Activated CD8-positive, alpha-beta T cell treated with anti-CD3 and anti-CD28 coated beads, Interleukin-2, amount 10 ng/mL, durations not matched to agents 7 days and 5 days (primary cell): ENCODE measurements around the gene PDE11A. TPM values are rescaled to one million over a fixed set of nuclear protein-coding genes. Genes with fewer than 3 reads are reported as not detected.

Source experiments
- ATAC-seq: fragments of 150-1000 bp; cut with Tn5 transposase; one replicate; pipeline ENCODE4 v1.10.0; 2021; ENCODE audit warnings: moderate library complexity
- CTCF ChIA-PET: fragments of 350-600 bp; sonication (Branson Sonifier 250); formaldehyde crosslinking; loops from one replicate; lab custom pipeline; 2021; ENCODE audit warnings: antibody characterized with exemption; lab: Charles Lee
- POLR2A ChIA-PET: fragments of 350-600 bp; sonication (Branson Sonifier 250); formaldehyde crosslinking; loops from one replicate; lab custom pipeline; 2021; ENCODE audit warnings: antibody characterized with exemption; lab: Charles Lee
- DNase-seq: peaks from one replicate; pipeline ENCODE4 v3.0.0-alpha.2; 2020
- H3K27ac Mint-ChIP-seq: one replicate; pipeline ENCODE4 v1.8.0; 2021; ENCODE audit warnings: mild to moderate bottlenecking, mixed read lengths
- H3K27me3 Mint-ChIP-seq: one replicate; pipeline ENCODE4 v1.8.0; 2021; ENCODE audit warnings: low read depth, mixed read lengths
- H3K36me3 Mint-ChIP-seq: one replicate; pipeline ENCODE4 v1.8.0; 2021; ENCODE audit warnings: low read depth, mixed read lengths
- H3K4me1 Mint-ChIP-seq: one replicate; pipeline ENCODE4 v1.8.0; 2021; ENCODE audit warnings: low read depth, mixed read lengths
- H3K4me3 Mint-ChIP-seq: one replicate; pipeline ENCODE4 v1.8.0; 2021; ENCODE audit warnings: mild to moderate bottlenecking, mixed read lengths
- H3K9me3 Mint-ChIP-seq: one replicate; pipeline ENCODE4 v1.8.0; 2022; ENCODE audit warnings: mixed read lengths; ENCODE audit not compliant: insufficient read depth
- total RNA-seq, 2 experiments: library from RNA; stranded (reverse); gene quantifications; one replicate each; pipeline ENCODE4 v1.2.3, GENCODE V29; 2021

PDE11A gene
- total RNA-seq, 2 experiments from 2014 or later = not detected

DNA sequence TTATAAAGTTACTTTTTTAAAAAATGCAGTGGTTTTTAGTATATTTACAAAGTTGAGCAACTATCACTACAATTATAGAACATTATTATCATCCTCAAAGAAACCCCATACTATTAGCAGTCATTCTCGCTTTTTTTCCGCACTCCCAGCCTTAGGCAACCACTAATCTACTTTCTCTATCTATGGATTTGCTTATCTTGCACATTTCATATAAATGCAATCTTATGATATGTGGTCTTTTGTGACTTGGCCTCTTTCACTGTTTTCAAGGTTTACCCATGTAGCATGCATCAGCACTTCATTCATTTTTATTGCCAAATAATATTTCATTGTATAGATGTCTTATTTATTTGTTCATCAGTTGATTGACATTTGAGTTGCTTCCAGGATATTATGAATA lies 406.6 kb downstream of the PDE11A start:
- peaks cover 12% of the 10 kb centered on the region for H3K4me1 Mint-ChIP-seq
- DNase-seq = no peak
- ChIA-PET CTCF (no interaction called here), POLR2A (no interaction called here)
- no peaks in the 10 kb centered on the region for H3K27me3 Mint-ChIP-seq
- no peaks in the 10 kb centered on the region for H3K9me3 Mint-ChIP-seq
- ATAC-seq = no peak
- no peaks in the 10 kb centered on the region for H3K36me3 Mint-ChIP-seq
- H3K4me3 Mint-ChIP-seq = no peak overlapping the region
- no peak overlapping the region for H3K27ac Mint-ChIP-seq

DNA sequence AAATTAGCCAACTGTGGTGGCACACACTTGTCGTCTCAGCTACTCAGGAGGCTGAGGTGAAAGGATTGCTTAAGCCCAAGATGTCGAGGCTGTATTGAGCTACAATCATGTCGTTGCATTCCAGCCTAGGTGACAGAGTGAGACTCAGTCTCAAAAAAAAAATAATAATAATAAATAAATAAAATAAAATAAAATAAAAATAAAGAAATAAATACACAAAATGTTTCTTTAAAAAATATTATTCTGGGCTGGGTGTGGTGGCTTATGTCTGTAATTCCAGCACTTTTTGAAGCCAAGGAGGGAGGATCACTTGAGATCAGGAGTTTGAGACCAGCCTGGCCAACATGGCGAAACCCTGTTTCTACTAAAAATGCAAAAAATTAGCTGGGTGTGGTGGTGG lies 407.2 kb downstream of the PDE11A start:
- CTCF ChIA-PET = no interaction called here

GRCh38 chr2:177662895-177663294 lies 409.7 kb downstream of the PDE11A start:
- Mint-ChIP-seq H3K4me1 (peaks cover 6% of the 10 kb centered on the region), H3K9me3 (no peaks in the 10 kb centered on the region), H3K27me3 (peaks cover 2% of the 10 kb centered on the region), H3K4me3 (no peak overlapping the region), H3K27ac (no peak overlapping the region), H3K36me3 (no peaks in the 10 kb centered on the region)
- POLR2A ChIA-PET = interaction anchor here (0.6 kb wide), 1 partner anchor 747 kb away, joined by 3 read pairs; no protein-coding TSS in a partner anchor
- ATAC-seq (no peak), DNase-seq (no peak)
- CTCF ChIA-PET = interaction anchor here (1.0 to 2.7 kb wide), 4 partner anchors 10 to 328 kb away, joined by 3 to 8 read pairs (median 5); no protein-coding TSS in a partner anchor

More for the DNA sequence above, 407.2 kb downstream of the PDE11A start:
- DNase-seq (no peak), ATAC-seq (no peak)
- Mint-ChIP-seq H3K9me3 (no peaks in the 10 kb centered on the region), H3K36me3 (no peaks in the 10 kb centered on the region), H3K27me3 (no peaks in the 10 kb centered on the region), H3K4me3 (no peak overlapping the region), H3K4me1 (peaks cover 6% of the 10 kb centered on the region), H3K27ac (no peak overlapping the region)
- POLR2A ChIA-PET = interaction anchor here (0.7 kb wide), 1 partner anchor 12 kb away, joined by 3 read pairs; no protein-coding TSS in a partner anchor

GRCh38 chr2:177660742-177661141 lies 411.8 kb downstream of the PDE11A start:
- Mint-ChIP-seq H3K9me3 (no peaks in the 10 kb centered on the region), H3K36me3 (no peaks in the 10 kb centered on the region), H3K27ac (no peak overlapping the region), H3K4me3 (no peak overlapping the region), H3K4me1 (no peaks in the 10 kb centered on the region), H3K27me3 (peaks cover 10% of the 10 kb centered on the region)
- DNase-seq = no peak
- ChIA-PET POLR2A (no interaction called here), CTCF (interaction anchor here (2.7 kb wide), 1 partner anchor 326 kb away, joined by 8 read pairs; no protein-coding TSS in a partner anchor)
- ATAC-seq = no peak

GRCh38 chr2:177658309-177658708 lies 414.3 kb downstream of the PDE11A start:
- no peaks in the 10 kb centered on the region for H3K4me1 Mint-ChIP-seq
- no peaks in the 10 kb centered on the region for H3K9me3 Mint-ChIP-seq
- H3K36me3 Mint-ChIP-seq = no peaks in the 10 kb centered on the region
- DNase-seq (no peak), ATAC-seq (no peak)
- CTCF ChIA-PET = no interaction called here
- H3K4me3 Mint-ChIP-seq = no peak overlapping the region
- POLR2A ChIA-PET = no interaction called here
- H3K27me3 Mint-ChIP-seq = peaks cover 11% of the 10 kb centered on the region
- no peak overlapping the region for H3K27ac Mint-ChIP-seq

DNA sequence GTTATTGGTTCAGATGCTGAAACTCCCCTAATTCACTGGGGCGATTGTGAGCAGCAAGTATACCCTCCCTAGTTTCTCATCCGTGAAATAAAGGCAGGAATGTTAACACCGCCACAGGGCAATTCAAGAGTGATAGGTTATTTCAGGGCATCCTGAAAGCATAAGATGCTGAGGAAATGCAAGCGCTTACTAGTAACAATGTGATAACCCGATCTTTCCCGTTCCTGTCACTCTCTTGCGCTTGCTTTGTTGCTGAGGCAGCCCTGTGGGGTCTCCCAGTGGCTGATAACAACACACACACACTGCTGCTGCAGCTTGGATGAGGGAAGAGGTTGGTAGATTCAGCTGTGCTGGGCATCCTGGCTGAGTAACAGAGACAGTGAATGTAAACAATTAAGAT lies 420.7 kb downstream of the PDE11A start:
- Mint-ChIP-seq H3K36me3 (no peaks in the 10 kb centered on the region), H3K4me3 (no peak overlapping the region), H3K9me3 (no peaks in the 10 kb centered on the region), H3K4me1 (no peaks in the 10 kb centered on the region), H3K27me3 (peaks cover 27% of the 10 kb centered on the region), H3K27ac (no peak overlapping the region)
- ChIA-PET CTCF (no interaction called here), POLR2A (no interaction called here)
- ATAC-seq = no peak
- no peak for DNase-seq

DNA sequence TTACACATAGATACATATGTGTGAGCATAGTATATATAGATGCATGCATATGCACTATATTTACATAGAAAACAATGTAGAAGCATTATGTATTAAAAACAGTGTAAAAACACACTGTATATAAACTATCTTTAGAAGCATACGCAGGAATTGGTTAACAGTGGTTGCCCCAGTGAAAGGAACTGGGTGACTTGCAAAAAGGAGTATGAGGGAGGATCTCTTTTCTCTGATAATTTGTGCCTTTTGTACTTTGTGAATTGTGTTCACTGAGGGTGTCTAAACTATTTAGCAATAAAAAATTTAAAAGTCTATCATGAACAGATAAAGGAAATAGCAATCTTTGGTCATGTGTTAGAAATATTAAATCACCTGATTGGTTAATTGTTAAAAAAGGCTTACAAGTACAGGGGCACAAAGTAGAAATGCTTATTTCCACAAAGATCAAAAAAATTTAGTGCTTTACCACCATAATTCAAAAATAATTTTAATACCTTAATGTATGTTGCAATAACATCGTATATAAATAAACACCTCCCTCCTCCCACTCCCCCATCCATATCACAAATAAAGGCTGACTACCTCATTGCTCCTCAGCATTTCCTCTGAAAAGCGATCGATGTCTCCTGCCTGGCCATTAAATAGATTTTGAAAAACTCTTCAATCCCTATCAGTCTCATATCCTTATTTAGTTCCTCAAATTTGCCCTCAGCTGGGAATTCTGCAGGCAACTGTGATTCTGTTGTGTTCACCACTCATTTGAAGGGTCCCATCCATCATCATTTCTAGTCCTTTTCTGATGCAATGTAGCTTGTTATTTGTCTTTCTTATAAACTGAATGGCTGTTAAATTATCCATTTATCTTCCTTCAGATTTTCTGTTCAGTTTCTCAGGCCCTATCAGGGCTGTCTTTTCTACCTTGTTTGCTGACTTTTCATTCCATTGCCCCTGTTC lies 422.7 kb downstream of the PDE11A start:
- ATAC-seq = no peak
- ChIA-PET CTCF (no interaction called here), POLR2A (no interaction called here)
- Mint-ChIP-seq H3K27ac (no peak overlapping the region), H3K4me3 (no peak overlapping the region), H3K4me1 (no peaks in the 10 kb centered on the region), H3K27me3 (peaks cover 23% of the 10 kb centered on the region), H3K9me3 (no peaks in the 10 kb centered on the region), H3K36me3 (no peaks in the 10 kb centered on the region)
- no peak for DNase-seq

DNA sequence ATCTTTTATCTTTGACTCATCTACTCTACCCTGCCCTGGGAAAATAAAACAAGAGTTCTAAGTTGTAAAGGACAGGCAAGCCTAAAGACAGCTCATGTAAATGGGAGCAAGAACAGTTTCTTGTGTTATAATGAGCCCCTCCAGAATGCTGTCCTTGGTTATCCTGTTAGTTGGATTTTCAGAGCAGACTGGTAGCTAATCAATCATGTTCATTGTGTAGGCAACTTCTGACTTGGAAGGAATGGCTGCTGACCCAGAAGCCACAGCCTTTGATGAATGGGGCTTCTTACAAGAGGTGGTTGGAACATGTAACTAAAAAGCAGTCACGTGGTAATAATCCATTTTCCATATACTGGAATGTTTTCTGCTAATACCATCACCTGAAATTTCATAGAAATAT lies 425.8 kb downstream of the PDE11A start:
- peaks cover 15% of the 10 kb centered on the region for H3K27me3 Mint-ChIP-seq
- no peak overlapping the region for H3K4me3 Mint-ChIP-seq
- ChIA-PET POLR2A (no interaction called here), CTCF (no interaction called here)
- no peaks in the 10 kb centered on the region for H3K4me1 Mint-ChIP-seq
- no peaks in the 10 kb centered on the region for H3K36me3 Mint-ChIP-seq
- no peaks in the 10 kb centered on the region for H3K9me3 Mint-ChIP-seq
- no peak overlapping the region for H3K27ac Mint-ChIP-seq
- DNase-seq (no peak), ATAC-seq (no peak)

DNA sequence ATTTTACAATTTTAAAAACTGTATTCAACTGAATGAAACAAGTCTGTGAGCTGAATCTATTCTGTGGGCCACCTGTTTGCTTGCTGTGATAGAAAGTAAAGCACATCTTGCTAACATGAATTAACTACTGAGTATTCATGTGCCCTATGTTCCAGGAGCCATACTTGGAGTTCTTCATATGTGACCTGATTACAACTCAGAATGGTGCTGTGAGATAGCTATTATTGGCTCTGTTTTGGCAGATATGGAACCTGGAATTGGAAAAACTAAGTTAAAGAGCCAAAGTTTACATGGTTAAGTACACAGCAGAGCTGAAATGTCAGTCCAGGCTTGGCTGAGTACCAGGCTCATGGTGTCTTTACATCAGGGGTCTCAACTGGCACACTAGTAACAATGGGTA lies 426.3 kb downstream of the PDE11A start:
- CTCF ChIA-PET = no interaction called here
- H3K27ac Mint-ChIP-seq = no peak overlapping the region
- no peak overlapping the region for H3K4me3 Mint-ChIP-seq
- no peaks in the 10 kb centered on the region for H3K36me3 Mint-ChIP-seq
- ATAC-seq (no peak), DNase-seq (no peak)
- no peaks in the 10 kb centered on the region for H3K9me3 Mint-ChIP-seq
- POLR2A ChIA-PET = no interaction called here
- no peaks in the 10 kb centered on the region for H3K4me1 Mint-ChIP-seq
- H3K27me3 Mint-ChIP-seq = peaks cover 11% of the 10 kb centered on the region

DNA sequence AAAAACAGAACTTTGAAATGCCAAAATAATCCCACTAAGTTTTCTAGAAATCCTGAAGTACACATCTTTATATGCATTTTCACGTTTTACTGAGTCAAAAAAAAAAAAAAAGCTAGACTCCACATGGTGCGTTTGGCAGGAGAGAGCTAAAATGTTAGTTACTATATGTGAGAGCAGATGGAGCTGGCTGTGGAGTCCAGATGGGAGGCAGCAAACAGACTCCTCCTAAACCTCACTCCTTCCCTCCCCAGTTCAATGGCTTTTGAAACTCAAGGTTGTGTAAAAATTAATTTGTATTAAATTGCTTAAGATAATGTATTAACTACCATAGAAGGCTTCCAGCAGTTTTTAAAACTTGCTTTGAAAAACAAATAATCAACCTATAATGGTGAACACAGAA lies 431.2 kb downstream of the PDE11A start:
- CTCF ChIA-PET = interaction anchor here (1.2 kb wide), 1 partner anchor 83 kb away, joined by 3 read pairs; no protein-coding TSS in a partner anchor
- no peak for DNase-seq
- ATAC-seq = no peak
- H3K36me3 Mint-ChIP-seq = no peaks in the 10 kb centered on the region
- POLR2A ChIA-PET = no interaction called here
- H3K27me3 Mint-ChIP-seq = peaks cover 12% of the 10 kb centered on the region
- H3K4me1 Mint-ChIP-seq = no peaks in the 10 kb centered on the region
- H3K9me3 Mint-ChIP-seq = no peaks in the 10 kb centered on the region
- H3K4me3 Mint-ChIP-seq = no peak overlapping the region
- H3K27ac Mint-ChIP-seq = no peak overlapping the region

DNA sequence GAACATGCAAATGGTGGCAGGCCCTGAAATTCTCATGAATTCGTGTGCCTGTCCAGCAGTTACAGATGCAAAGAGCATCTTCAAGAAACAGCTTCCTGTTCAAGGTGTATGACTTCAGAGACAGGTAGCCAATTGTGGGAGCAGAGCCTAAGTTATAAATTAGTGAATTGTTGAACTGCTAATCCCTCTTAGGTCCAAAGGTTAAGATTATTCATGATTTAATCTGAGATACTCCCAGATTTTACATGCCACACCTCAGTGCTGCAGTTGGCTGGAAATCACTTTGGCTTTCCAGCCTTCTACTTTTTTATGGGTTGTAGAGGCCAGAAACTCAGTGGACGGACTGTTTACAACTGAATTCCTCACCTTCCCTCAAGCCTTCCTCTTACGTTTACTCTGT lies 432.2 kb downstream of the PDE11A start:
- CTCF ChIA-PET = no interaction called here
- Mint-ChIP-seq H3K4me1 (no peaks in the 10 kb centered on the region), H3K9me3 (no peaks in the 10 kb centered on the region), H3K27ac (no peak overlapping the region), H3K27me3 (peaks cover 12% of the 10 kb centered on the region), H3K36me3 (no peaks in the 10 kb centered on the region), H3K4me3 (no peak overlapping the region)
- POLR2A ChIA-PET = no interaction called here
- ATAC-seq (no peak), DNase-seq (no peak)

DNA sequence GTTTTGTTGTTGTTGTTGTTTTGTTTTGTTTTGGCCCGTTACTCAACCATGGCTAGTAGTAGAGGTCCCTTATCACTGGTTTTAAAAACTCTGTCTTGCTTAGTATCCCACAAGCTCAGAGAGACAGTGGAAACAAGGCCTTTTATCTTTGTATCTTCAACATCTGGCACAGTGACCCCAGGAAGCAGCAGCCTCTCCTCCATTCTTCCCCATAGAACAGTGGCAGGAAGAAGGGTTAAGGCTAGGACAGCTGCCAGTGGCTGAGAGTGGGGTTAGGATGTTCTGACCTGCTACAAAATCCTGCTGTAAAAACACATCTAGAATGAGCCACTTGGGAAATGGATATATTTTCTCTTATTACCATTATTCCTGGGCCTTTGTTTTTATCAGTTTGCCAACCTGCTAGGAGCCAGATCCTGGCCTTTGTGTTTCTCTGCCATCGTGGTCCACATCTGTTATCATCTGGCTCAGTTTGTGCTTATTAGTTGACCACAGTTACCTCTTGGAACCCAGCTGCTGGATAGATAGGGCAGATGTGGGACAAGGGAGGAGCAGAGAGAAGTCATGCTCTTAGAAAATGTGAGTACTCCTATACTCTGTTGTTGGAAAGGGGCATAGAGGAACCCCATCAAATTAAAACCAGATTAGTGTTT lies 433.2 kb downstream of the PDE11A start:
- ChIA-PET POLR2A (no interaction called here), CTCF (no interaction called here)
- Mint-ChIP-seq H3K4me3 (no peak overlapping the region), H3K9me3 (no peaks in the 10 kb centered on the region), H3K4me1 (no peaks in the 10 kb centered on the region), H3K27ac (no peak overlapping the region), H3K27me3 (peaks cover 14% of the 10 kb centered on the region), H3K36me3 (no peaks in the 10 kb centered on the region)
- DNase-seq = no peak
- no peak for ATAC-seq
